ENCODE measurements around the gene WDR90. TPM values are rescaled to one million over a fixed set of nuclear protein-coding genes. Genes with fewer than 3 reads are reported as not detected.

WDR90 gene
- total RNA-seq, 1 donor from 2014 or later = 33.7 TPM

DNA sequence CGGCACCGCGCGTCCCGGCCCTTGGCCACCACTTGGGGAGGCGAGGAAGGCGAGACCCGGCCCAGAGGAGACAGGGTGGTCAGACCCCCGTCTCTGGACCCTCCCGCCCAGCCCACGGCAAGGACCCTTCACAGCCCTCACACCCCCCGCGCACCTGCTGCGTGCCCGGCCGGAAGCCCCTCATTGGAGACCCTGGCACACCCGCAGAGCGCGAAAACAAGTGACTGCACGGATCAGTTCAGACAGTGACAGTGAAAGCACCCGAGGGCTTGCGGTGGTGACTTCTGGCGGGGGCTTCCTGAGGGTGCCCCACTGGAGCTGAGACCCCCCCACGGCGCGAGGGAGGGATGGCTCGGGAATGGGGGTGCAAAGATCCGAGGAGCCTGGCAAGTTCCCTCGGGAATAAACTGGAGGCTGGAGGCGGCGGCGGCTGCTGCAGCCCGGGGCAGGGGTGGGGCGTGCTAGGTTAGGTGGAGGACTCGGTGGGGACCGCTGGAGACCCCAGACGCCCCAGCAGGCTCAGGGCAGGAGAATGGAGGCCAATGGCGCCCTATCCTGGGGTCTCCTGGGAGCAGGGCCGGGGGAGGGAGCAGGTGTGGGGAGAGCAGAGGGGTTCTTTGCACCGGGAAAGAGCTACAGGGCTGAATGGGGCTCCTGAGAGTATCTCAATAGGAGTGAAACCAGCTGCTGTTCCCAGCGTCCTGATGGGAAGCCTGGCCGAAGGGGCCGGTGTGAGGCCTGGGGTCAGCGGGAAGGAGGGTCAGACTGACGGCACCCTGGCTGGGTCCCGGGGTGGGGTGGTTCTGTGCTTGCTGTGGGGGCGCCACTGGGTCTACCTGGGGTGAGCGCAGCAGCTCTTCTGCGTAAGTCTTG lies 57.3 kb downstream of the WDR90 start:
- no peaks in the 10 kb centered on the region for H3K9me3 Mint-ChIP-seq
- intact Hi-C loops (cut with micrococcal nuclease) = no loop called here
- no peak overlapping the region for H3K27ac Mint-ChIP-seq
- no peak overlapping the region for H3K4me3 Mint-ChIP-seq
- H3K36me3 Mint-ChIP-seq (ENCODE audit: low read depth) = no peaks in the 10 kb centered on the region
- peaks cover 4% of the 10 kb centered on the region for H3K4me1 Mint-ChIP-seq
- ATAC-seq (ENCODE audit: low read depth) = no peak
- POLR2A ChIA-PET = interaction anchor here (2.2 kb wide), 1 partner anchor 16 kb away, joined by 5 read pairs; the partner anchor contains the start of gene WDR24
- DNase-seq = no peak
- CTCF ChIA-PET = no interaction called here
- peaks cover 43% of the 10 kb centered on the region for H3K27me3 Mint-ChIP-seq
- TF ChIP-seq, protein P1, sequence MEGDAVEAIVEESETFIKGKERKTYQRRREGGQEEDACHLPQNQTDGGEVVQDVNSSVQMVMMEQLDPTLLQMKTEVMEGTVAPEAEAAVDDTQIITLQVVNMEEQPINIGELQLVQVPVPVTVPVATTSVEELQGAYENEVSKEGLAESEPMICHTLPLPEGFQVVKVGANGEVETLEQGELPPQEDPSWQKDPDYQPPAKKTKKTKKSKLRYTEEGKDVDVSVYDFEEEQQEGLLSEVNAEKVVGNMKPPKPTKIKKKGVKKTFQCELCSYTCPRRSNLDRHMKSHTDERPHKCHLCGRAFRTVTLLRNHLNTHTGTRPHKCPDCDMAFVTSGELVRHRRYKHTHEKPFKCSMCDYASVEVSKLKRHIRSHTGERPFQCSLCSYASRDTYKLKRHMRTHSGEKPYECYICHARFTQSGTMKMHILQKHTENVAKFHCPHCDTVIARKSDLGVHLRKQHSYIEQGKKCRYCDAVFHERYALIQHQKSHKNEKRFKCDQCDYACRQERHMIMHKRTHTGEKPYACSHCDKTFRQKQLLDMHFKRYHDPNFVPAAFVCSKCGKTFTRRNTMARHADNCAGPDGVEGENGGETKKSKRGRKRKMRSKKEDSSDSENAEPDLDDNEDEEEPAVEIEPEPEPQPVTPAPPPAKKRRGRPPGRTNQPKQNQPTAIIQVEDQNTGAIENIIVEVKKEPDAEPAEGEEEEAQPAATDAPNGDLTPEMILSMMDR (IDR thresholded peaks at IDR 0.05) = no peak

DNA sequence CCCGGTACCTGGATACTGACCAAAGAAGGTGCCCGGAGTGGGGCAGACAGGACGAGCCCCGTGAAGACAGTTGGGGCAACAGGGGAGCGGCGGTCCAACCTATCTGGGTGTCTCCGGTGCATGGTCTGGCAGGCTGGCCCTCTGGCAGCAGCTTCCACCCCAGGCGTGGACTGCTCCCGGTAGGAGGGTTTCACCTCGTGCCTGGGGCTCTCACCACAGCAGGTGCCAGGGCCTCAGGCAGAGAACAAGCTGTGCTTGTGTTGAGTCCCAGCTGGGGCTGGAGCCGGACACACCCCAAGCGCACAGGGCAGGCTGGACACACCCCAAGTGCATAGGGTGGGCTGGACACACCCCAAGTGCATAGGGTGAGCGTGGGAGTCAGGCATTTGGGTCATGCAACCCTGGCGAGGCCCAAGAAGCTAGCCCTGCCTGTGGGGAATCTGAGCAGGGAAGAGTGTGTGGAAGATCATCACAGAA lies 57.9 kb downstream of the WDR90 start:
- Mint-ChIP-seq H3K27me3 (peaks cover 38% of the 10 kb centered on the region), H3K4me3 (no peak overlapping the region), H3K4me1 (peaks cover 5% of the 10 kb centered on the region), H3K27ac (no peak overlapping the region), H3K9me3 (no peaks in the 10 kb centered on the region), H3K36me3 (ENCODE audit: low read depth) (no peaks in the 10 kb centered on the region)
- DNase-seq (no peak), ATAC-seq (ENCODE audit: low read depth) (no peak)
- TF ChIP-seq, protein P1 (IDR thresholded peaks at IDR 0.05) = no peak
- intact Hi-C loops (cut with micrococcal nuclease) = no loop called here
- CTCF ChIA-PET = no interaction called here
- POLR2A ChIA-PET = interaction anchor here (2.2 kb wide), 1 partner anchor 17 kb away, joined by 5 read pairs; the partner anchor contains the start of gene WDR24

DNA sequence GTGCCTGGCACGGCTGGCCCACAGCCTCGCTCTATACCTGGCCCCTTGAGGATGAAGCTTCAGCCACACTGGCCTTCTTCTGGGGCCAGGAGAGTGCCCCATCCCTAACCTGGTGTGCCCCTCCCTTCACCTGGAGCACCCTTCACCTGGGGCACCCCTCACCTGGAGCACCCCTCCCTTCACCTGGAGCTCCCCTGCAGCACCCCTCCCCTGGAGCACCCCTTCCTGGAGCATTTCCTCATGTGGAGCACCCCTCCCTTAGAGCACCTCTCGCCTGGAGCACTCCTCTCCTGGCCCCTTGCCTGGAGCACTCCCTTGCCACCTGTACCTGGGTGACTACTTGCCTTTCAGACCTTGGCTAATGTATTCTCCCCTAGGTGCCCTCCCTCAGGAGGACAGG lies 58.9 kb downstream of the WDR90 start:
- POLR2A ChIA-PET = interaction anchor here (2.2 kb wide), 1 partner anchor 18 kb away, joined by 5 read pairs; the partner anchor contains the start of gene WDR24
- H3K9me3 Mint-ChIP-seq = no peaks in the 10 kb centered on the region
- H3K27ac Mint-ChIP-seq = no peak overlapping the region
- intact Hi-C loops (cut with micrococcal nuclease) = no loop called here
- CTCF ChIA-PET = no interaction called here
- no peak for ATAC-seq (ENCODE audit: low read depth)
- TF ChIP-seq, protein P1 (IDR thresholded peaks at IDR 0.05) = no peak
- no peaks in the 10 kb centered on the region for H3K36me3 Mint-ChIP-seq (ENCODE audit: low read depth)
- peaks cover 34% of the 10 kb centered on the region for H3K27me3 Mint-ChIP-seq
- peaks cover 8% of the 10 kb centered on the region for H3K4me1 Mint-ChIP-seq
- no peak for DNase-seq
- H3K4me3 Mint-ChIP-seq = no peak overlapping the region

DNA sequence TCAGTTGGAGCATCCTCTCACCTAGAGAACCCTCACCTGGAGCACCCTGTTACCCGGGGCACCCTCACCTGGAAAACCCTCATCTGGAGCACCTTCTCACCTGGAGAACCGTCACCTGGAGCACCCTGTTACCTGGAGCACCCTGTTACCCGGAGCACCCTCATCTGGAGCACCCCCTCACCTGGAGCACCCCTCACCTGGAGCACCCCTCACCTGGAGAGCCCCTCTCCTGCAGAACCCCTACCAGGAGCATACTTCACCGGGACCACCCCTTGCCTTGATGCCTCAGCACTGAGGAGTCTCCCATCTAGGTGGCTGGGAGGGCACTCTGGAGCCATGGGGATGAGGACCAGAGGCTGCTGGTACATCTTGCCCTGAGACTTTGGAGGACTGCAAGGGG lies 59.8 kb downstream of the WDR90 start:
- Mint-ChIP-seq H3K4me3 (no peak overlapping the region), H3K4me1 (peaks cover 8% of the 10 kb centered on the region), H3K9me3 (no peaks in the 10 kb centered on the region), H3K27me3 (peaks cover 27% of the 10 kb centered on the region), H3K27ac (no peak overlapping the region), H3K36me3 (ENCODE audit: low read depth) (no peaks in the 10 kb centered on the region)
- intact Hi-C loops (cut with micrococcal nuclease) = no loop called here
- CTCF ChIA-PET = no interaction called here
- DNase-seq (no peak), ATAC-seq (ENCODE audit: low read depth) (no peak)
- TF ChIP-seq, protein P1 (IDR thresholded peaks at IDR 0.05) = no peak
- POLR2A ChIA-PET = interaction anchor here (2.2 kb wide), 1 partner anchor 19 kb away, joined by 5 read pairs; the partner anchor contains the start of gene WDR24
